ENCODE results near the gene AFP.

- TF ChIP-seq POLR2A (IDR thresholded peaks at IDR 0.05; ENCODE audit: low read depth, low read length) (no peak), POLR2AphosphoS5 (IDR thresholded peaks at IDR 0.05; ENCODE audit: low read depth, low read length) (no peak)
Measured at GRCh38 chr4:73418677-73419076, 17.3 kb upstream of the AFP start.

Measured in GM12891 (cell line).